Activated naive CD4-positive, alpha-beta T cell (primary cell): Measurements from ENCODE around the gene EVPLL.
"Not testable (repeated sequence)": the region's sequence is repeated elsewhere in the genome, so short reads cannot be mapped to it uniquely, and the experiment has no call there.

Source experiments
- DNase-seq, 4 experiments: peaks; one replicate each; lab custom pipeline; 2025; lab: John Stamatoyannopoulos, UW

Gene EVPLL

DNA sequence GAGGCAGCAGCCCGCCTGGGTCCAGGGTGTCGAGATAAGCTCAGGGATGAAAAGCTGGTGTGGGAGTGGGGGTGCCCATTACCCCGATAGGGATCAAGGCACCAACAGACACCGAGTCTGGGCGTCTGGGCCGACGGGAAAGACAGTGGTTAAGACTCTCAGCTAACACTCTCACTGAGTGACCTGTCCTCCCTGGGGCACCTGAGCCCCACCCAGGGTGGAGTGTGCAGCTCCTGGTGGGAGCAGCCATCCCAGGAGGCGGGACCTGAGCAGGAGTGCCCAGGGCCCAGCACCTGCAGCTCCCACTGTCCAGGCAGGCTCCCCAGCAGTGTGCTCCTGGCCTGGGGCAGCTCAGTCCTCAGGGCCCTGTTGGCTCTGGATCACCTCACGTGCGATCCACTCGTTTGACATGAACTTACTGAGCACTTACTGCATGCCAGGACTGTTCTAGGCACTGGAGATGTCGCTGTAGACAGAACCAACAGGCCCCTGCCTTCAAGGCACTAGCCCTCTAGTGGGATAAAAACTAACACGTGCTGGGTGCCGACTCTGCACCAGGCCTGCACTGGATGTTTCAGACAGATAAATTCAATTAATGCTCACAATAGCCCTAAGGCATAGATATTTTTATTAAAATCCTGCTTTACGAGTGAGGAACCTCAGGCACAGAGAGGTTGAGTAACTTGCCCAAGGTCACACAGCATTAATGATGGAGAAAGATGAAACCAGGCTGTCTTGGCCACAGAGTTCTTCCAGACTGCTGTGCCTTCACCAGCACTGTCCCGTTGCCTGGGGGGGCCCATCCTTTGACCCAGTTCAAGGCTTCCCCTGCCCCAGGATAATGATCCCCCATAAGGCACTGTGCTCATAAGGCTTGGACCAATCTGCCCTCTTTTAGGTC is 1.9 kb downstream of the EVPLL start:
- no peak for DNase-seq

DNA sequence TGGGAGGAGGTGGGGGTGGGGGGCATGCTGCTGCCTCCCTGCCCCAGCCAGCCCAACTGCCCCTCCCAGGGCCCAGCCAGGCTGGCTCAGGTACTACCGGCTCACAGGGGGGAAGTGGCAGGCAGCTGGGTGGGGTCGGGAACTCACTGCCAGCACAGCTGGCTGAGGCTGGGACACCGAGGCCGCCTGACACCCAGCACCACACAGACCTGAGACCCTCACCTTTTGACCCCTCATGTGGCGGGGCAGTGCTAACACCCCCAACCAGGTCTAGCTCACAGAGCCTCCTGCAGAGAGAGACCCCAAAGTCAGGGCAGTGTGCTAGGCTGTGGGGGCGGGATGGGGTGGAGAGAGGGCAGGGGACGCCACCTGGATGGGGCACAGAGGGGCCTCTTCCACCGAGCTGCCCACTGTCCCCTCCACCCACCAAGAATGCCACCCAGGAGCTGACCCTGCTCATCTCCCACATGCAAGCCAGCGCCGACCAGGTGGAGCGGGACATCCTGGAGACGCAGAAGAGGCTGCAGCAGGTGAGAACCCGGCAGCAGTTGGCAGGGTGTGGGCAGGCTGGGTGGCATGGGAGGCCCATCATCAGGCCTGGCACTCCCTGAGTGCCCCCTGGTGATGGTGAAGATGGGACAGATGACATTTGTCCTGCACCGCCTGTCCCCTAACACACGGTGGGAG is 3.0 kb downstream of the EVPLL start:
- DNase-seq = no peak

DNA sequence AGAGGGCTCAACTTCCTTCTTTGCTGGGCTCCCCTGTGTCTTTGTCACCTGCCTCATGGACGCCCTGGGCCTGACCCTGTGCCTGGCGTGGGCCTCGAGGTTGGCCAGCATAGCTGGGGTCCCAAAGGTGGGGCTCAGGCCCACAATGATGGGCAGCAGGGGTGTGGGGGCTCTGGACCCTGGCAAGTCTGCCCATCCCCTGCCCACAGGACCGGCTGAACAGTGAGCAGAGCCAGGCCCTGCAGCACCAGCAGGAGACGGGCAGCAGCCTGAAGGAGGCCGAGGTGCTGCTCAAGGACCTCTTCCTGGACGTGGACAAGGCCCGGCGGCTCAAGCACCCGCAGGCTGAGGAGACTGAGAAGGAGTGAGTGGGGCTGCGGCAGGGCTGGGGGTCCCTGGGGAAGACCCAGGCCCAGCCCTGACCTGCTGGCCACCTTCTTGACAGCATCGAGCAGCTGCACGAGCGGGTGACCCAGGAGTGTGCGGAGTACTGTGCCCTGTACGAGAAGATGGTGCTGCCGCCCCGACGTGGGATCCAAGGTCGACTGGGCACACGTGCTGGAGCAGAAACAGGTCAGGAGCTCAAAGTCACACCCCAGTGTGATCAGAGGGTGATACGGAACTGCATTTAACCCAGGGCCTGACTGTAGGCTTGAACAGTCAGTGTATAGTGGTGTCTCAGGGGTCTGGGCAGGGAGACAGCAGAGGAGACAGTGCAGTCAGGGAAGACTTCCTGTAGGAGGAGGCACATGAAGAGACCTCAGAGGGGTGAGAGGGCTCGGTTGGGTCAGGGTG is 3.8 kb downstream of the EVPLL start:
- no peak for DNase-seq

DNA sequence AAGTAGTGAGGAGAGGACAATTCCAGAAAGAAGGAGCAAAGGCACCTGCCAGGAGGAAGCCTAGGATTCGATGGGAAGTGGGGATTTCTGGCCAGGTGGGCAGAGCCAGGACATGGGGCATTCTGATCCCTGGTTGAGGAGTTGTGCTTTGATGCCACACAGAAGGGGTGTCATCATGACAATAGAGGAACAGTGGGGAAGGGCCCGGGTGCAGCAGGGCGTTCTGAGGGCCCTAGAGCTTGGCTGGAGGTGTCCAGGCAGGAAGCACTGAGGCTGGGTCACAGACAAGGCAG is 4.3 kb downstream of the EVPLL start:
- no peak for DNase-seq

DNA sequence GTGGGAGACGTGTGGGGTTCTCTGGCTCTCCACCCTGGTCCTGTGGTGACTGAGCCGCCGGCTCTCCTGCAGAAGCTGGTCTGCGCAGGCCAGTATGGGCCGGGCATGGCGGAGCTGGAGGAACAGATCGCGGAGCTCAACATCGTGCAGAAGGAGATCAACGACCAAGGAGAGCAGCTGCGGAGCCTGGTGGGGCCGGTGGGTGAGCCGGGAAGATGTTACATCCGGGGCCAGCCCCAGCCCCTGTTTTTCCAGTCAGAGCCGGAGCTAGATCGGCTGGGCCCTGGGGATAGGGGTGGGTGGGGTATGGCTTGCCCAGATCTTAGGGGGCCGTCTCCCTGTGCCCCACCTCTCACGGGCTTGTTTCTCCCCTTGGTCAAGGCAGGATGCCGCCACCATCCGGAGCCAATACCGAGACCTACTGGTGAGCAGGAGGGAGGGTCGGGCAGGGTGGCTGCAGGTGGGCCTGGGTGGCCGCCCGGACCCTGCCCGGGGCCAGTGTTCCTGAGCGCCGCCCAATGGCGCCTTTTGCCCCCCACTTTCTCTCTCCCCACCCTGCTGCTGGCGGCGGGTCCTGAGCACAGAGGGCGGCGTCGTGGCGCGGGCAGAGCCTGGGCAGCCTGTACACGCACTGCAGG is 5.0 kb downstream of the EVPLL start:
- DNase-seq = no peak

DNA sequence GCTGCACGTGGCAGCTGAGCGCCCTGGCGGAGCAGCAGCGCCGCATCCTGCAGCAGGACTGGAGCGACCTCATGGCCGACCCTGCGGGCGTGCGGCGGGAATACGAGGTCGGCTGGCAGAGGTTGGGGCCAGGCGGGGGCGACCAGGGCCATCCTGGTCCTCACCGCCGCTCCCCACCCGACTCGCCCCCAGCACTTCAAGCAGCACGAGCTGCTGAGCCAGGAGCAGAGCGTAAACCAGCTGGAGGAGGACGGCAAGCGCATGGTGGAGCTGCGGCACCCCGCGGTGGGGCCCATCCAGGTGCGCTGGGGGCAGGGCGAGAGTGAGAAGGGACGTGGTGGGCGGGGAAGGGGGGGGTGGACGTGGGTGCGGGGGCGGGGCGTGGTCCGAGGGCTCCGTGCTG is 5.5 kb downstream of the EVPLL start:
- DNase-seq = peak in 1 of 4 experiments; percentile 17

DNA sequence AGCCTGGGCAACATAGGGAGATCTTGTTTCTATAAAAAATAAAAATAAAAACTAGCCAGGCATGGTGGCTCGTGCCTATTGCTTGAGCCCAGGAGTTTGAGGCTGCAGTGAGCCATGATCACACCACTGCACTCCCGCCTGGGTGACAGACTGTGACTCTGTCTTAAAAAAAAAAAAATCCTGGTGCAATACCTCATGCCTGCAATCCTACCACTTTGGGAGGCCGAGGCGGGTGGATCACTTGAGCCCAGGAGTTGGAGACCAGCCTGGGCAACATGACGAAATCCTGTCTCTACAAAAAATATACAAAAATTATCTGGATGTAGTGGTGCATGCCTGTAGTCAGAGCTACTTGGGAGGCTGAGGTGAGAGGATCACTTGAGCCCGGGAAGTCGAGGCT is 6.7 kb downstream of the EVPLL start:
- not testable (repeated sequence) for DNase-seq

DNA sequence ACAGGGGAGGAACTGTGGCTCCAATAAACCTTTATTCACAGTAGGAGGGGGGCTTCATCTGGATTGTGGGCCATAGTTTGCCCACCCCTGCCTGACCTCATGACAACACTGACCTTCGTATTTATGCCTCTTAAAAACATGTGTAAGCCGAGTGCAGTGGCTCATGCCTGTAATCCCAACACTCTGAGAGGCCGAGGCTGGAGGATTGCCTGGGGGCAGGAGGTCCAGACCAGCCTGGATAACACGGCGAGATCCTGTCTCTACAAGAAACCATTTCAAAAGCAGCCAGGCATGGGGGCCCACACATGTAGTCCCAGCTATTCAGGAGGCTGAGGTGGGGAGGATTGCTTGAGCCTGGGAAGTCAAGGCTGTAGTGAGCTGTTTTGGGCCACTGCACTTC is 10.0 kb downstream of the EVPLL start:
- not testable (repeated sequence) for DNase-seq

DNA sequence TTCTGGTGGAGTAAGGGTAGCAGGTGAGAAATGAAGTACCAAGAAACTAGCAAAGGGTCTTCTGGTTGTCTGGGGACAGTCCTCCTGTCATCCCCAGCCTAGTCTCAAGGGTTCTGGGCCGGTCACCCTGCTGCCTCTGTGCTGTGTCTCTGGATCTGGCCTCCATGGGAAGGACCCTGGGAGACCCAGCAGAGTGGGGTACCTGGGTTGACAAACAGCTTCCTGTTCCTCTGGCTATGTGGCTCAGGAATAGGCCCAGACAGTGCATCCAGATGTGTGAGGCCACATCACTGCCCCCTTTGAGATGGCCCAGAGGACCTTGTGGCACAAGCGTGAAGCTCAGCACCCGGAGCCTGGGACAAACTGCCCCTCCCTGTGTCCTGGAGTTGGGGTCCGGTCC is 10.7 kb downstream of the EVPLL start:
- not testable (repeated sequence) for DNase-seq

DNA sequence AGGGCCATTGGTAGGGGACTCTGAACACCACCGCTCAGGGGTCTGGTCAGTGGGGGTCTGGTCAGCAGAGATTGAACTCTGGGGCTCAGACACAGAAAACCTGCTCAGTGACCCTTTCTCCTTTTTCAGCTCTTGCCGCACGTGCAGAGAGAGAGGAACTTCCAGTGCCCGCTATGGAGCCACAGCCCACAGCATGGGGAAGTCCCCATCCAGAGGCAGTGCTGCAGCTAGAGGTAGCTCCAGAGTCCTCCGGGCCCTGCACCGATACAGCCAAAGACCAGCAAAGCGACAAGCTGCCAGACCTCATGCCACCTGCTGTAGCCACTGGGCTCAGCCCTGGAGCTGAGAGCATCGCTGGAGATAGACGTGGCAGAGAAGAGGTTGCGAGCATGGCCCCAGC is 11.2 kb downstream of the EVPLL start:
- DNase-seq = not testable (repeated sequence)

DNA sequence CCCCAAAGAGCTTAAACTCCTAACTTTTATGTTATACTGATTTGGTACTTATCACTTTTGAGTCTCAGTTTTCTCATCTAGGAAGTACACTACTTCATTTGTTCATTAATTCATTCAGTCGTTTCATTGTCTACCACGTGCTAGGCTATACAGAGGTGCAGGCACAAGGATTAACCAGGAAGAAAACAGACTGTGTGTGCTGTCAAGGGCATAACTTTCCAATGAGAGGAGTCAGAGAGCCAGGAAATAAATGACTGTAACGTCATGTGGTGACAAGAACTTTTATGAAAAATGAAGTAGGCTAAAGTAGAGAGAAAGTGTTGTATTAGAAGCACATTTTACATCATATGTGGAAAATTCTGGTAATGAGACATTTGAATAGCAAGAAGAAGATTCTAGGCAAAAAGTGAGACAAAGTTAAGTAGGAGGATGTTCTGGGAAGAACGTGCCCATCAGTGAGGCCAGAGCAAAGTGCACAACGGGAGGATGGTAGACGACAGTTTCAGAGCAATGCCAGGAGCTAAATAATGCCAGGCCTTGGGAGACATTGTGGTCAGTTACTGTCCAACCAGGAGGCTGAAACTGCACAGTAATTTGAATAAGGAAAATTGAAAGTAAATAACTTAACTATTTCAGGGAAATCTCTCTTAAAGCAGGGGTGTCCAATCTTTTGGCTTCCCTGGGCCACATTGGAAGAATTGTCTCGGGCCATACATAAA is 24.5 kb downstream of the EVPLL start:
- not testable (repeated sequence) for DNase-seq

DNA sequence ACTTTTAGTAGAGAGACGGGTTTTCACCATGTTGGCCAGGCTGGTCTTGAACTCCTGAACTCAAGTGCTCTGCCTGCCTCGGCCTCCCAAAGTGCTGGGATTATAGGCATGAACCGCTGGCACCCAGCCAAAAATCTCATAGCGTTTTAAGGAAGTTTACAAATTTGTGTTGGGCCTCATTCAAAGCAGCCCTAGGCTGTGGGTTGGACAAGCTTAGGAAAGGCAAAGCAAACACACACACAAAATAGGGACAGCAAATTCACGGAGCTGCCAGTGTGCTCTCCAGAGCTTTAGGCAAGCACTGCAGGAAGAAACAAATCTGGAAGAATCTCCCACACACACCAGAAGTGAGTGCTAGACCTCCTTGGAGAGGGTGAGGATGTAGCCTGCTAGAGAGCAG is 25.6 kb downstream of the EVPLL start:
- not testable (repeated sequence) for DNase-seq

DNA sequence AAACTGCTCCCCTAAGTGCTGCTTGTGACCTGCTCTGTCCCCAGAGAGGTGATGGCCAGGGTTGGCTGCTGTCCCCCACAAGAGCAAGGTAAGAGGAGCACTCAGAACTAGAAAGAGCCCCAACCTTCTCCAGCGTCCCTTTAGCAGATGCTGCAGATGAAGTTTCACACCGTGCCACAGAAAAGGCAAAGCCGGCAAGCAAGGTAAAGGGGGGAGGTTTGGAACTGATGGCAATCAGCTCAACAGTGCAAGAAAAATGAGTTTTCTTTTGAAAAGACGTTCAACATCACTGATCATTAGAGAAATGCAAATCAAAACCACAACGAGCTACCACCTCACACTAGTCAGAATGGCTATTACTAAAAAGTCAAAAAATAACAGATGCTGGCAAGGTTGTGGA is 26.0 kb downstream of the EVPLL start:
- not testable (repeated sequence) for DNase-seq

DNA sequence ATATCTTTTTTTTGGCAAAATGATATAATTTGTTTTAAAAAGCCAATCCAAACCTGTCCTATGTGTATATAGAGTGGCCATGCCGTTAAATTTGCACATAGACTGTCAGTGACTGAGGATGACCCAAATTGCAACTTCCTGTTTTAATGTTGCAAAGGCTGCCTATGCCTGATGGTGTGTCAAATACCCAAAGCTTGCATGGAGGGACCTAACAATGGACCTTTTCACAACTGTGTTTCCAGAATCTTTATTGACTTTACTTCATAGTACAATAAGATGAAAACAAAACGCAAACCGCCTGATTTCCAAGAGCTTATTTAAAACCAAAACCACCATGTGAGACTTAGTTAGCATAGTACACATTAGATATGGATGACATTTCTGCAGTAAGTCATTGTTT is 31.3 kb downstream of the EVPLL start:
- DNase-seq = not testable (repeated sequence)

DNA sequence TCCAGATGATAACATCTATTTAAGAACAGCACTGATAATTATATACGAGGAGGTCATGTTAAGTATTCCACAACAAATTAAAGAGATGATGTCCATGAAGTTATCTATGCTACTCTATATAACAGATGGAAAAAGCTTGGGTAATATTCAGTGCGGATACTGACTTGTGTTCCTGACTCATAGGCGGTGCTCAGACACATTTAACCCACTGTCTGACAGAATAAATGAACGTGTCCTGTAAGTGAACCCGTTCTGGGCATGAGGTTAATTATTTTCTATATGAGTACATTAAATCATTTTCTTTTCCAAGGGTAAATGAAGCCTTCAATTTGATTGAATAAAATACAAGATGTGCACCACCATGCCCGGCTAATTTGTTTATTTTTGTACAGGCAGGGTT is 31.7 kb downstream of the EVPLL start:
- DNase-seq = not testable (repeated sequence)

DNA sequence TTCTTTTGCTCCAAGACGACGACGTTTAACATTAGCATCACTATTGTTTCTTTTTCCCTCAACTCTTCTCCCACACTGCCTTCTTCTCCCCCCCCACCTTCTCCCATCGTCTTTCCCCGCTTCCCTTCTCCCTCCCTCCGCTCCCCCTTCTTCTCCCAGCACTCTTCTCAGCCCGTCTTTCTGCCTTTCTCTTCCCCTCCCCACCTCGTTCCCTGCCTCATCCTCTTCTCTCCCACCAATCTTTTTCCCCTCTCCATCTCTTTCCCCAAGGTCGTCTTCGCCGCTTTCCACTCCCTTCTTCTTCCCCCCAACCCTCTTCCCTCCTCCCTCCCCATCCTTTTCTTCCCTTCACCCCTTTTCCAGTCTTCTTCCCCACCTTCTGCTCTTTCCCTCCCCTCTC is 33.2 kb downstream of the EVPLL start:
- DNase-seq = not testable (repeated sequence)

DNA sequence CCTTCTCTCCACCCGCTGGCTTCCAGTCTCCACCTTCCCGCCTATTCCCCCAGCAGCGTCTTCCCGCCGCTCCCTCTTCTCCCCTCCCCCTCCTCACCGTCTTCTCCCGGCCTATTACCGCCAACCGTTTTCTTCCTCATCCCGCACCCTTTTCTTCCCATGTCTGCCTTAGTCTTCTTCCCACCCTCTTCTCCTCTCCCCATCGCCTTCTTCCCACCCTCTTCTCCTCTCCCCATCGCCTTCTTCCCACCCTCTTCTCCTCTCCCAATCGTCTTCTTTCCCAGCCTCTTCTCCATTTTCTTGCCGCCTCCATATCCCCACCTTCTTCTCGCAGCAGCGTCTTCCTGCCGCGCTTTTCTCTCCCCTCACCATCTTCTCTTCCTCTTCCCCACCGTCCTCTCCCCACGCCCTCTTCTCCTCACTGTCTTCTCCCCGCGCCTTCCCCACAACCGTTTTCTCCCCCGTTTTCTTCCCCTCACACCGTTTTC is 33.8 kb downstream of the EVPLL start:
- DNase-seq = peak in 1 of 4 experiments; percentile 5

DNA sequence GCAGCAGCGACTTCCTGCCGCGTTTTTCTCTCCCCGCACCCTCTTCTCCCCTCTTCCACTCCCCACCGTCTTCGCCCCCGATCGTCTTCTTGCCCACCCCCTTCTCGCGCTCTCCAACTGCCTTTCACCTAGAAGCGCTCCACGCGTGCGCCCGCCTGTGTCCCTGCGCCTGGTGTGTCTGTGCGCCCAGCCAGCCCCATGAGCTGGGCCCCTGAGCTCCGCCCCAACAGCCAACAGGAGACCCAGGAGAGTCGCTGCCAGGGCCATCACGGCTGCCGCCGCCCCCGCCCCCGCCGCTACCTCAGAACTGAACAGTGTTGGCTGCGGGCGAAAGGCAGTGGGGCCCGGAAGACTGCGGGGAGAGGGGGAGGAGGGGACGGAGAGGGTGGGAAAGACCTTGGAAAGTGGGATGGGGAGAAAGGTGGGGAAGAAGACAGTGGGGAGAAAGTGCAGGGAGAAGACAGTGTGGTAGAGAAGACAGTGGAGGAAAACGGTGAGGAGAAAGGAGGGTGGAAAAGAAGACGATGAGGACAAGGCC is 34.5 kb downstream of the EVPLL start:
- not testable (repeated sequence) for DNase-seq

DNA sequence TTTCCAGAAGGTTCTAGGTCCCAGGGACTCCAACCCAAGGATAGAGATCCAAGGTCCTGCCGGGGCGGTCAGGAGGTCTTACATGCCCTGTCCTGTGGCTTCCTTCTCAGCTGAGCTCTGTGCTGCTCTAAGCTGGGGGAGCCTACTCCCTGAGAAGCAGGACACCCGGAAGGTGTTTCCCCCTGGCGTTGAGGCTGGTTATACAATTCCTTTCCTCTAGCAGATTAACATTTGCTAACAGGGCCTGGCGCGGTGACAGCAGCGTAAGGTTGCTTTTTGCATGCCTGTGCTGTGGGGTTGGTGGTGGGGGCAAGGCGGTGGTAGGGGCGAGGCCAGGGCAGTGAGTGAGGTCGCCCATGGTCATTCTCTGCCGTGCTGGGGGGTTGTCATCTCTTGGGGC is 43.9 kb downstream of the EVPLL start:
- not testable (repeated sequence) for DNase-seq

DNA sequence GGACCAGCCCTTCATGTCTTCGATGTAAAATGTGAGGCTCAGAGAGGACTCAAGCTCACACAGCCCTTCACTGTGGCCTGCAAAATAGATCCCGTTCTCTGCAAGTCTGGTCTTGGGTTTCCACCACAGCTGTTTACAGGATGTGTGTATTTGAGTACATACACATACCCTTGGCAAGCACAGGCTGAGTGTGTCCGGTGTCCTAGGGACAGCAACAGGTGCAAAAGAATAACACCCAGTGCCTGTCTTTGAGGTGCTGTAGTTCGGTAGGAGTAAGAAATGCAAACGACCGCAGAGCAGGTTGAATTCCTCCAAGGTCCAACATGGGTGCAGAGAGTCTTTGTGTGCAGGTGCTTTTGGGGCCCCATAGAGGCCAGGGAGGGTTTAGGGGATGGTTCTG is 44.9 kb downstream of the EVPLL start:
- DNase-seq = not testable (repeated sequence)

DNA sequence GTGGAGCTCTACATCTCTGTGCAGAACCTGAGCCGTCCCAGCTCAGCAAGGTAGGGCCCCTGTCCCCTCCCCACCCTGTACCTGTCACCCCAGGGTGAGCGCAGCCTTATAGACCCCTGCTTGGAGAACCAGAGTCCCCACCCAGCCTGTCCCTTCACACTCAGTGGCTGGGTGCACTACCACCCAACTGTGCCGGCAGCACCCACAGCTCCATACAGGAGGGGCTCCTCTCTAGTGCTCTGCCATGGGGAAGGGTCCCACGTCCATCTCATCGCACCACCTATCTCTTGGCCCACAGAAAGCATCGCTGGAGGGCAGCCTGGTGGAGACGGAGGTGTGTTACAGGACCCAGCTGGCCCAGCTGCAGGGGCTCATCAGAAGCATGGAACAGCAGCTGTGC is 45.4 kb downstream of the EVPLL start:
- DNase-seq = not testable (repeated sequence)
